ENCODE measurements around the gene ICAM1.

The ICAM1 gene

GRCh38 chr19:10321417-10321797 is 50.5 kb downstream of the ICAM1 start:
- no peak overlapping the region for H3K4me3 ChIP-seq (ENCODE audit: low read depth, low read length)

GRCh38 chr19:10321874-10322835 is 51.2 kb downstream of the ICAM1 start:
- H3K4me3 ChIP-seq (ENCODE audit: low read depth, low read length), result no peak overlapping the region

GRCh38 chr19:10325732-10326131 is 54.8 kb downstream of the ICAM1 start:
- H3K4me3 ChIP-seq (ENCODE audit: low read depth, low read length), result no peak overlapping the region

GRCh38 chr19:10327793-10328192 is 56.9 kb downstream of the ICAM1 start:
- H3K4me3 ChIP-seq (ENCODE audit: low read depth, low read length), result no peak overlapping the region

GRCh38 chr19:10328558-10329429 is 57.9 kb downstream of the ICAM1 start:
- H3K4me3 ChIP-seq (ENCODE audit: low read depth, low read length), result no peak overlapping the region

GRCh38 chr19:10329555-10329954 is 58.6 kb downstream of the ICAM1 start:
- H3K4me3 ChIP-seq (ENCODE audit: low read depth, low read length), result no peak overlapping the region

- H3K4me3 ChIP-seq (ENCODE audit: low read depth, low read length), result peak overlapping the region; percentile 86
These were observed 61.4 kb downstream of the ICAM1 start for GRCh38 chr19:10332158-10332964.

GRCh38 chr19:10332965-10333757 is 62.2 kb downstream of the ICAM1 start, which contains the start of gene RAVER1:
TSS of gene RAVER1 (minus strand) at chr19:10333529. CDS start at chr19:10333507, 22 bp downstream.
- H3K4me3 ChIP-seq (ENCODE audit: low read depth, low read length), result peak within 1 kb of the TSS; percentile 86

GRCh38 chr19:10333758-10334587 is 63.1 kb downstream of the ICAM1 start:
- peak overlapping the region; percentile 86 for H3K4me3 ChIP-seq (ENCODE audit: low read depth, low read length)

- peak overlapping the region; percentile 86 for H3K4me3 ChIP-seq (ENCODE audit: low read depth, low read length)
These were observed 63.9 kb downstream of the ICAM1 start for GRCh38 chr19:10334588-10335351.

- no peak overlapping the region for H3K4me3 ChIP-seq (ENCODE audit: low read depth, low read length)
These were observed 64.5 kb downstream of the ICAM1 start for GRCh38 chr19:10335352-10335985.
